Activated naive CD4-positive, alpha-beta T cell treated with anti-CD3 and anti-CD28 coated beads, Interleukin-2, amount 50 U/mL, for 24 hours (primary cell): ENCODE data around the gene PDLIM7.

ENCODE experiments used
- H3K27ac Mint-ChIP-seq: one replicate; pipeline ENCODE4 v1.8.0; 2021; ENCODE audit warnings: mild to moderate bottlenecking, mixed read lengths
- H3K27me3 Mint-ChIP-seq: one replicate; pipeline ENCODE4 v1.8.0; 2021; ENCODE audit warnings: mixed read lengths
- H3K36me3 Mint-ChIP-seq: one replicate; pipeline ENCODE4 v1.8.0; 2021; ENCODE audit warnings: mixed read lengths
- H3K4me1 Mint-ChIP-seq: one replicate; pipeline ENCODE4 v1.8.0; 2021; ENCODE audit warnings: mixed read lengths
- H3K4me3 Mint-ChIP-seq: one replicate; pipeline ENCODE4 v1.8.0; 2021; ENCODE audit warnings: mild to moderate bottlenecking, mixed read lengths
- H3K9me3 Mint-ChIP-seq: one replicate; pipeline ENCODE4 v1.8.0; 2021; ENCODE audit warnings: mixed read lengths

PDLIM7 gene

GRCh38 chr5:177453852-177454396 lies 43.5 kb downstream of the PDLIM7 start:
- Mint-ChIP-seq H3K4me3 (peak overlapping the region; percentile 79), H3K4me1 (peaks cover 21% of the 10 kb centered on the region), H3K9me3 (no peaks in the 10 kb centered on the region), H3K27ac (peak overlapping the region; percentile 65), H3K27me3 (no peaks in the 10 kb centered on the region), H3K36me3 (no peaks in the 10 kb centered on the region)

GRCh38 chr5:177452688-177453638 lies 44.4 kb downstream of the PDLIM7 start:
- Mint-ChIP-seq H3K4me1 (peaks cover 29% of the 10 kb centered on the region), H3K9me3 (no peaks in the 10 kb centered on the region), H3K27ac (no peak overlapping the region), H3K27me3 (no peaks in the 10 kb centered on the region), H3K4me3 (peak overlapping the region; percentile 9), H3K36me3 (no peaks in the 10 kb centered on the region)

GRCh38 chr5:177450667-177451424 lies 46.6 kb downstream of the PDLIM7 start:
- Mint-ChIP-seq H3K4me1 (peaks cover 29% of the 10 kb centered on the region), H3K36me3 (no peaks in the 10 kb centered on the region), H3K27me3 (no peaks in the 10 kb centered on the region), H3K27ac (no peak overlapping the region), H3K4me3 (no peak overlapping the region), H3K9me3 (no peaks in the 10 kb centered on the region)

- H3K27me3 Mint-ChIP-seq, result no peaks in the 10 kb centered on the region
- no peak overlapping the region for H3K27ac Mint-ChIP-seq
- H3K9me3 Mint-ChIP-seq, result no peaks in the 10 kb centered on the region
- peaks cover 44% of the 10 kb centered on the region for H3K4me1 Mint-ChIP-seq
- no peak overlapping the region for H3K4me3 Mint-ChIP-seq
- no peaks in the 10 kb centered on the region for H3K36me3 Mint-ChIP-seq
Observed at GRCh38 chr5:177449140-177450061, 48.0 kb downstream of the PDLIM7 start.

- Mint-ChIP-seq H3K9me3 (no peaks in the 10 kb centered on the region), H3K36me3 (no peaks in the 10 kb centered on the region), H3K4me3 (peak overlapping the region; percentile 80), H3K27ac (peak overlapping the region; percentile 89), H3K4me1 (peaks cover 46% of the 10 kb centered on the region), H3K27me3 (no peaks in the 10 kb centered on the region)
Observed at GRCh38 chr5:177448244-177448950, 49.0 kb downstream of the PDLIM7 start.

GRCh38 chr5:177447611-177448243 lies 49.7 kb downstream of the PDLIM7 start:
- H3K9me3 Mint-ChIP-seq, result no peaks in the 10 kb centered on the region
- peak overlapping the region; percentile 62 for H3K27ac Mint-ChIP-seq
- H3K36me3 Mint-ChIP-seq, result no peaks in the 10 kb centered on the region
- peak overlapping the region; percentile 80 for H3K4me3 Mint-ChIP-seq
- H3K27me3 Mint-ChIP-seq, result no peaks in the 10 kb centered on the region
- H3K4me1 Mint-ChIP-seq, result peaks cover 46% of the 10 kb centered on the region

GRCh38 chr5:177447066-177447610 lies 50.3 kb downstream of the PDLIM7 start:
- Mint-ChIP-seq H3K27ac (no peak overlapping the region), H3K9me3 (no peaks in the 10 kb centered on the region), H3K36me3 (no peaks in the 10 kb centered on the region), H3K4me3 (no peak overlapping the region), H3K4me1 (peaks cover 45% of the 10 kb centered on the region), H3K27me3 (no peaks in the 10 kb centered on the region)

GRCh38 chr5:177446200-177447065 lies 51.0 kb downstream of the PDLIM7 start, which contains the start of gene PRR7:
Gene PRR7, plus strand, starts transcription at chr5:177446814. Its CDS starts 8,254 bp downstream, at chr5:177455068.
- H3K9me3 Mint-ChIP-seq, result no peaks in the 10 kb centered on the region
- H3K27me3 Mint-ChIP-seq, result no peaks in the 10 kb centered on the region
- H3K4me1 Mint-ChIP-seq, result peaks cover 44% of the 10 kb centered on the region
- peak within 1 kb of the TSS; percentile 81 for H3K4me3 Mint-ChIP-seq
- H3K36me3 Mint-ChIP-seq, result no peaks in the 10 kb centered on the region
- H3K27ac Mint-ChIP-seq, result peak within 1 kb of the TSS; percentile 80

GRCh38 chr5:177445917-177446199 lies 51.5 kb downstream of the PDLIM7 start:
- Mint-ChIP-seq H3K27me3 (no peaks in the 10 kb centered on the region), H3K4me3 (peak overlapping the region; percentile 81), H3K36me3 (no peaks in the 10 kb centered on the region), H3K4me1 (peaks cover 43% of the 10 kb centered on the region), H3K27ac (peak overlapping the region; percentile 80), H3K9me3 (no peaks in the 10 kb centered on the region)

GRCh38 chr5:177445052-177445916 lies 52.1 kb downstream of the PDLIM7 start:
- Mint-ChIP-seq H3K27me3 (no peaks in the 10 kb centered on the region), H3K27ac (peak overlapping the region; percentile 80), H3K36me3 (no peaks in the 10 kb centered on the region), H3K4me3 (peak overlapping the region; percentile 81), H3K4me1 (peaks cover 44% of the 10 kb centered on the region), H3K9me3 (no peaks in the 10 kb centered on the region)

- peaks cover 4% of the 10 kb centered on the region for H3K36me3 Mint-ChIP-seq
- no peaks in the 10 kb centered on the region for H3K27me3 Mint-ChIP-seq
- H3K4me3 Mint-ChIP-seq, result peak overlapping the region; percentile 11
- H3K9me3 Mint-ChIP-seq, result no peaks in the 10 kb centered on the region
- peak overlapping the region; percentile 83 for H3K27ac Mint-ChIP-seq
- H3K4me1 Mint-ChIP-seq, result peaks cover 53% of the 10 kb centered on the region
Observed at GRCh38 chr5:177444106-177445051, 53.0 kb downstream of the PDLIM7 start.
